GM10847 (cell line): ENCODE results near the gene IER5L.

Experiments
- POLR2A ChIP-seq: IDR thresholded peaks from 2 replicates; pipeline ENCODE4 v1.6.1; 2011; ENCODE audit not compliant: insufficient read length; ENCODE audit errors: extremely low read depth

Gene IER5L

GRCh38 chr9:129209109-129209508 is 31.0 kb upstream of the IER5L start:
- no peak for TF ChIP-seq POLR2A

DNA sequence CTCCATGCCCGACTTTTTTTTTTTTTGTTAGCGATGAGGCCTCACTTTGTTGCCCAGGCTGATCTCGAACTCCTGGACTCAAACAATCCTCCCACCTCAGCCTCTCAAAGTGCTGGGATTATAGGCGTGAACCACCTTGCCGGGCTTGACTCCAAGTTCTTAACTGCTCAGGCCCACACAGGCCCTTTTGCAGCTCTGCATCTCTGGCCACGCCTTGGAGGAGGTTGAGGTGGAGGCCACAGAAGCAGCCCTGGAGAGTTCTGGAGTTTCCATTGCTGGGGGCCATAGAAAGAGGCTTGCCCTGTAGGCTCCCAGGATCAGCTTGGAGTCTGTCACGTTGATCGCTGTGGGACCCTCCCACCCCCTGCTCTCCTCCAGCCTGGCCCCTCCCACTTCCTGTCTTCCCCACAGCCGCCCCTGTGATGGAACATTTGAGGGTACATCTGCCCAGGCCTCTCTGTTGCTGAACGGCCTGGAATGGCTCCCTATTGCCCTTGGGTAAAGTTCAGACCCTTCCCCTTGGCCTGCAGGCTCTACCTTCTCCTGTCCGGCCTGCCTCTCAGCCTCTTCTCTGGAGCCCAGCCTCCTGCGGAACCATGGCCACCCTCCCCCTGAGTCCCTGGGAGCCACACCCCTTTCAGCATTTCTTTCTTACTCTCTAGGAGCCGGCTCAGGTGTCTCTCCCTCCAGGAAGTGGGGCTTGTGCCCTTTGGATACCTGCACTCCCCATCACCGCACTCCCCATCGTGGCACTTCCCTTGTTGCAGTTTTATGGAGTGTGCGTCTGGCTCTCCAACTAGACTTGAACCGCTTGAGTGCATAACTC is 30.4 kb upstream of the IER5L start:
- TF ChIP-seq POLR2A, result no peak

DNA sequence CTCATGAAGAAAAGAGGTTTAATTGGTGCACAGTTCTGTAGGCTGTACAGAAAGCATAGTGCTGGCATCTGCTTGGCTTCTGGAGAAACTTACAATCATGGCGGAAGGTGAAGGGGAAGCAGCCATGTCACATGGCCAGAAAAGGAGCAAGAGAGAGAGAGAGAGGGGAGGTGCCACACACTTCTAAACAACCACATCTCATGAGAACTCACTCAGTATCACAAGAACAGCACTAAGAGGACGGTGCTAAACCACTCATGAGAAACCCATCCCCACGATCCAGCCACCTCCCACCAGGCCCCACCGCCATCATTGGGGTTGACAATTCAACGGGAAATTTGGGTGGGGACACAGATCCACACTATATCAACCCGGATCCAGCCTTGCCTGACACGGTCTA is 28.8 kb upstream of the IER5L start:
- TF ChIP-seq POLR2A, result no peak

DNA sequence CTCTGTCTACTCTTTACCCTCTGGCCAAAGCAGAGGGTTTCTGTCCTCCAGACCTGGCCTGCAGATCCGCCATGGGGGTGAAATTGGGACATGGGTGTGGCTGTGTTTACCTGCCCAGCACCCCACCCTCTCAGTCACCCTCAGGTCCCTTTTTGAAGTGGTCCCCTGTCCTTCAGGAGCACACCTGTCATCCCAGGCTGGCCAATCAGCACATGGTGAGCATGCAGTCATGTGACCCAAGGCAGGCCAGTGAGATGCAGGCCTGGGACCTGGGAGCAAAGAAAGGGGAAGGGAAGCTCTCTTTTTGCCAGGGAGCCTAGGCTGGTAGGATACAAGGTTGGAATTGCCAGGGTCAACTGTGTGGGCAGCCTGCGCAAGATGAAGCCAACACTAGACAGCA is 28.3 kb upstream of the IER5L start:
- TF ChIP-seq POLR2A, result no peak

DNA sequence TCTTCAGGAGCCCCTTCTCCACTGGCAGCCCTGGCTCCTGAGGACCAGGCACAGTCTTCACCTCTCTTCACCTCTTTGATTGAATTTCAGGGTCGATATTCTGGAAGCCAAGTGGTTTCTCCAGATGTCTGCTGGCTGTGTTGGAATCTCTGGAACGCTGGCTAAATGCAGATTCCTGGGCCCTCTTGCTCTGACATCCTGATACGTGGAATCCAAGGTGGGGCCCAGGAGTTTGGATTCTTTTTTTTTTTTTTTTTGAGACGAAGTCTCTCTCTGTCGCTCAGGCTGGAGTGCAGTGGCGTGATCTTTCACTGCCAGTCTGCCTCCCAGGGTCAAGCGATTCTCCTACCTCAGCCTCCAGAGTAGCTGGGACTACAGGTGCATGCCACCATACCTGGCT is 26.8 kb upstream of the IER5L start:
- no peak for TF ChIP-seq POLR2A

GRCh38 chr9:129203556-129203909 is 25.5 kb upstream of the IER5L start:
- no peak for TF ChIP-seq POLR2A

DNA sequence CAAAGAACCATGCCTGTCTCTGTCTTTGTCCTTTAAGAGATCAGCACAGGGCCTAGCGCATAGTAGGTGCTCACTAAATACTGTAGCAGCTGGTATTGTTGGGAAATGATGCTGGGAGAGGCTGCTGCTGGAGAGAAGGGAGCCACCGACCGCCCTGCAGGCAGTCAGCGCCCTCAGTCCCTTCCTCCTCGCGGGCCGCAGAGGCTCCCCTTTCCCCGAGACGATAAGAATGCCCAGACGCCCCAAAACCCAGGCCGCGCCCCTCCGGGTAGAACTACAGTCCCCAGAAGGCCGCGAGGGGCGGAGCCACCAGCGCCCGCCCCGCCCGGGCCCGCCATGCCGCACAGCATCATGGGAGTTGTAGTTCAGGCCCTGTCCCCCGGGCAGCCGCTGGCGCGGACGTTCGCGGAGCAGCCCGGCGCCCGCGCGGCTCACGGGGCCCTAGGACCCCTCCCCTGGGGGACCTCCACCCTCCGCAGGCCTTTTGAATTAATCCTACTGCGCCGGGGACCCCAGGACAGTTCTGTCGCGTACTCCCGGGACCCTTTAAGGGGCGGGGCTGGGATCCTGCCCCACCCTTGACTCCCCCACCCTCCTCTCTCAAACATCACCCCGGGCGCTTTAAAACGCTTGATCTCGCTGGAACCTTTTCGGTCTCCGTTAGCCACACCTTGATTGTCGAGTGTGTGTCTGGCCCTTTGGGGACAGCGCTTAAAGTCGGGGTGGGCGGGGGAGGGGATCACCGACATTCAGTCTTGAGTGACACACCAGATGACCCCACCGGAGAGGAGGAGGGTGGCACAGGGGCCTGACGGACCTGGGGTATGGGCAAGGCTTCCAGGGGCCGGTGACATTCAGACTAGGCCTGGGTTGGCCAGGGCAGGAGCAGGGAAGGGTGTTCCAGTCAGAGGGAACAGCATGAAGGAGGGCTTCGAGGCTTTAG is 24.8 kb upstream of the IER5L start:
- no peak for TF ChIP-seq POLR2A

GRCh38 chr9:129201866-129202265 is 23.8 kb upstream of the IER5L start:
- no peak for TF ChIP-seq POLR2A

DNA sequence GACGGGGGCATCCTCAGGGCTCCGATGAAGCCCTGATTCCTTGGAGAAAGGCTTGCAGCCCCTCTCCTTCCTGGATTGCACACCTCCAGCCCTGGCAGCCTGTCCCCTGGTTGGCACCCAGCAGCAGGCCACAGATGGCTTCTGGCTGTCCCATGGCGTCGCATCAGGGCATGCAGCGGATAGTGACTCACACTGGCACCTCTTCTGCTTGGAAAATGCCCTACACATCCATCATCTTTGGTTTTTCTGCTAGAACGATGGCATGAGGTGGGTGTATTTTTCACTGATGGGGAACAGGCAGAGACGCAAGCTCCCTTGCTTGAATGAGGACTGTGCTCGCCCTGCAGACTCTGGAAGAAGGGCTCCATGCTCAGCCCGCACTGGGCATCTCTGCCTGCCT is 23.2 kb upstream of the IER5L start:
- TF ChIP-seq POLR2A, result no peak

GRCh38 chr9:129200255-129200654 is 22.2 kb upstream of the IER5L start:
- no peak for TF ChIP-seq POLR2A

DNA sequence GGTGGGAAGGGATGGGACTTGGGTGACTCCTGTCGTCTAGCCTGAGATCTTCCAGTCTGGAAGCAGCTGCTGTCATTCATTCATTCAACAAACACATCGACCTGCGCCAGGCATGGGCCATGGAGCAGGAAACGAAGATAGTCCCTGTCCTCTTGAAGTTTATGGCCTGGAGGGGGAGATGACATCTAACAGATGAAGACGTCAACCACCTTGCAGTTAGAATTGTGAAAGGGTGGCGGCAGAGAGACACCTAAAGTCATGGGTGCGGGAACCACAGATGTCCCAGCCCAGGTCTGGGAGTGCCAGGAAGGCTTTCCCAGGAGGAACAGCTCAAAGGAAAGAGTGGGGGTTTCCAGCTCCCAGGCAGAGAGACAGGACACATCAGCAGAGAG is 21.0 kb upstream of the IER5L start:
- no peak for TF ChIP-seq POLR2A

DNA sequence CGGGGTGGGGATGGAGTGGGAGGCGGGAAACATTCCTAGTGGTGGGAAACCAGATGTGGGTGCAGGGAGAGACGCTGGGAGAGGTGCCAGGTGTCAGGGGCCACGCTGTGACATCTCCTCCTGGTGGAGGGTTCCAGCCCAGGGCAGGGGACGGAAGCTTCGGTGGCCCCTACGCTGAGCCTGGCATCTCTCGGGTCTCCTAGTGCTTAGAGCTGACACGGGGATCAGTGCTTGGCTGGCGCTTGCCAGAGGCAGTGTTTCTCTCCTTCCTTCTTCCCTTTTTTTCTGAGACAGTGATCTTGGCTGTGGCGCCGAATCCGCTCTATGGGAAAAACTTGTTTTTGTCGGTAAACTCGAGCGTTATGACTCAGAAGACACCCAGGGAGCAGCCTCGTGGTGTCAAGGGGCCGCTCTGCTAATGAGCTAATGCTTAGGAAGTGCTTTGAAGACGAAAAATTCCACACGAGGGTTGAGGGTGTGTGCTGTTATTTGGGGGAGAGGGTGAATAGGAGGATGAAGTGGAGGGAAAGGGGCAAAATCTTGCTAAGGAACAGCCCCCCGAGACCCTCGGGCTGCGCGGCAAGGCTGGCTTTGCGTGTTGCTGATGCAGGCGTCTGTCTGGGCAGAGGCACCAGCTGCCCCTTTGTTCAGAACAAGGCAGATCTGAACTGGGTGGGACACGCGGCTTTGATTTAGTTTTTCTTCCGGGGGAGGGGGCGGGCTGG is 20.4 kb upstream of the IER5L start:
- no peak for TF ChIP-seq POLR2A

- TF ChIP-seq POLR2A, result no peak
Observed at GRCh38 chr9:129197978-129198318, 19.9 kb upstream of the IER5L start.

DNA sequence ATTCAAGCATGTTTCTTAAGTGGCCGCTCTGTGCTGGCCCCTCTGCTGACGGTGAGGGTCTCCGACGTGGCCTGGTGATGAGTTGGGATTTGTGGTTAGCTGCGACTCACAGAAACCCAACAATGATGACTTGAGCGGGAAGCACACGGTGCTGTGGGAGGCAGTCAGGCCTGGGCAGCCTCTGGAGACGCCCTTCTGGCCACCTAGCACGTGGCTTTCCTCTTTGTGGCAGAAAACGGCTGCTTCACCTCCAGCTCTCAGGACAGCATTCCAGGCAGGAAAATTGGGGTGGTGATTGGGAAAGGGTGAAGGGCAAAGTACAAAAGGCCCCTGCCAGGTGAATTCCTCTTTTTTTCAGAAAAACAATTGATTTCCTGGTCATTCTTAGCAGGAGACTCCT is 17.5 kb upstream of the IER5L start:
- no peak for TF ChIP-seq POLR2A

DNA sequence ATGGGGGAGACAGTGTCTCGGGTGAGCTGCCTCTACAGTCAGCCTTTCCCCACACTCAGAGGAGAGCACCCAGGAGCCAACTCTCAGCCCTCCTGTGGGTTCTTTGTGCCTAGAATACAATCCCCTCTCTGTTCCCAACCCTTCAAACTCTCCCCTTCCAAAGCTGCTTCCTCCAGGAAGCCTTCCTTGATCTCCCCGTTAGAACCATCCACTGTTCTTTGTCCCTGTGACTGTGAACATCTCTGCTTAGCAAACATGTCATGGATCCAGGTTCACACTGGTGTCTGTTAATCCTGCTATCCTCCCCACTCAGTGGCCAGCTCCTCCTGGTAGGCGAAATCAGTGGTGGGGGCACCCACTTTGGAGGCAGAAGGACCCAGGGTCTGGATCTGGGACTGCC is 16.2 kb upstream of the IER5L start:
- no peak for TF ChIP-seq POLR2A

DNA sequence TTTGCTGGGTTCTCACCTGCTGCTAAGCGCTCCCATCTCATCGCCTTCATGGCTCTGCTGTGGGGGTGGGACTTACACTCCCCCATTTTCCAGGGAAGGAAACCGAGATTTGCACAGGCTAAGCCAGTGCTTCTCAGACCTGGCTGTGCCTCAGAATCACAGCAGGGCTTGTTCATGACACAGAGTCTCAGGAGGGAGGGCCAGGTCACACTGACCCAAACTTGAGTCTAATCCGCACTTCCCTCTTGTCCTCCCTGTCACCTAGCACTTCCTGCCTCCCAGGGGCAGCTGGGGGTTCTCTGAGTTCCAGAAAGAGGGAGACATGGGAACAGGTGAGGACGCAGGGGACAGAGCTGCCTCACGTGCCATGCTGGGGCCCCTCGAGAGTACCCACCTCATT is 15.6 kb upstream of the IER5L start:
- no peak for TF ChIP-seq POLR2A

- no peak for TF ChIP-seq POLR2A
Observed at GRCh38 chr9:129191234-129191633, 13.2 kb upstream of the IER5L start.
